OCI-LY1 (cell line): Measurements from ENCODE around the gene CACNA2D3.
"Not testable (repeated sequence)": the region's sequence is repeated elsewhere in the genome, so short reads cannot be mapped to it uniquely, and the experiment has no call there.

ENCODE experiments used
- H2AFZ ChIP-seq: fragments of 200-600 bp; sonication (generic), shearing (Covaris generic); 2 replicates; pipeline ENCODE4 v1.6.0; 2014; ENCODE audit warnings: antibody characterized with exemption, mild to moderate bottlenecking, low read length
- H3F3A ChIP-seq: fragments of 200-600 bp; sonication (generic), shearing (Covaris generic); 2 replicates; pipeline ENCODE4 v1.6.0; 2014; ENCODE audit warnings: mild to moderate bottlenecking, antibody characterized with exemption, low read length, moderate library complexity; ENCODE audit not compliant: insufficient read depth
- H3K27ac ChIP-seq: fragments of 200-600 bp; sonication (generic); 2 replicates; pipeline ENCODE4 v1.5.1; 2014; ENCODE audit warnings: low read length, mixed run types, mild to moderate bottlenecking, low read depth; ENCODE audit not compliant: poor library complexity, severe bottlenecking
- H3K27me3 ChIP-seq: fragments of 200-600 bp; sonication (generic); 2 replicates; pipeline ENCODE4 v1.6.0; 2014; ENCODE audit warnings: antibody characterized with exemption, mild to moderate bottlenecking, low read length, moderate library complexity; ENCODE audit not compliant: insufficient read depth
- H3K36me3 ChIP-seq: fragments of 200-600 bp; sonication (generic); 2 replicates; pipeline ENCODE4 v1.6.1; 2014; ENCODE audit warnings: mild to moderate bottlenecking, antibody characterized with exemption, low read length, moderate library complexity, mixed read lengths; ENCODE audit not compliant: insufficient read depth
- H3K4me1 ChIP-seq: fragments of 200-600 bp; sonication (generic); 2 replicates; pipeline ENCODE4 v1.5.1; 2014; ENCODE audit warnings: mild to moderate bottlenecking, low read length, moderate library complexity; ENCODE audit not compliant: insufficient read depth, severe bottlenecking
- H3K4me2 ChIP-seq: fragments of 200-600 bp; sonication (generic), shearing (Covaris generic); 2 replicates; pipeline ENCODE4 v1.6.1; 2014; ENCODE audit warnings: low read length
- H3K4me3 ChIP-seq: fragments of 200-600 bp; sonication (generic); 2 replicates; pipeline ENCODE4 v1.5.1; 2014; ENCODE audit warnings: low read length, low read depth, mild to moderate bottlenecking, mixed read lengths; ENCODE audit not compliant: poor library complexity, severe bottlenecking
- H3K79me2 ChIP-seq: fragments of 200-600 bp; shearing (Covaris generic); 2 replicates; pipeline ENCODE4 v1.6.1; 2016; ENCODE audit warnings: mixed run types, low read length, mixed read lengths; ENCODE audit not compliant: insufficient read depth
- H3K9ac ChIP-seq: fragments of 200-600 bp; sonication (generic), shearing (Covaris generic); 2 replicates; pipeline ENCODE4 v1.6.1; 2014; ENCODE audit warnings: mild to moderate bottlenecking, low read length, mixed read lengths
- H3K9me2 ChIP-seq: fragments of 200-600 bp; sonication (generic), shearing (Covaris generic); 2 replicates; pipeline ENCODE4 v1.6.1; 2014; ENCODE audit warnings: low read depth, mild to moderate bottlenecking, low read length, mixed read lengths
- H3K9me3 ChIP-seq: fragments of 200-600 bp; shearing (Covaris generic); 2 replicates; pipeline ENCODE4 v1.6.1; 2014; ENCODE audit warnings: low read length, mixed read lengths
- H4K20me1 ChIP-seq: fragments of 200-600 bp; sonication (generic), shearing (Covaris generic); 2 replicates; pipeline ENCODE4 v1.6.0; 2016; ENCODE audit warnings: mild to moderate bottlenecking, low read length; ENCODE audit not compliant: insufficient read depth
- CTCF ChIP-seq: fragments of 200-600 bp; sonication (generic), shearing (Covaris generic); IDR thresholded peaks from 2 replicates; pipeline ENCODE4 v1.5.1; 2017; ENCODE audit warnings: mild to moderate bottlenecking, antibody characterized with exemption, low read length, moderate library complexity, mixed read lengths
- EZH2 ChIP-seq: fragments of 200-600 bp; sonication (generic), shearing (Covaris generic); IDR thresholded peaks from 2 replicates; pipeline ENCODE4 v1.8.0; 2017; ENCODE audit warnings: borderline replicate concordance, mixed run types, mild to moderate bottlenecking, antibody characterized with exemption, low read length, moderate library complexity, mixed read lengths

The CACNA2D3 gene

GRCh38 chr3:54094926-54095325 is 27.4 kb upstream of the CACNA2D3 start:
- Histone ChIP-seq H3K4me1 (no peaks in the 10 kb centered on the region), H3K27ac (no peak overlapping the region), H2AFZ (no peak overlapping the region), H3K9me2 (no peaks in the 10 kb centered on the region), H3K9me3 (no peaks in the 10 kb centered on the region), H3K4me3 (no peak overlapping the region), H3K79me2 (no peaks in the 10 kb centered on the region), H3K4me2 (no peak overlapping the region), H3K27me3 (no peaks in the 10 kb centered on the region), H3K9ac (no peak overlapping the region), H3F3A (no peaks in the 10 kb centered on the region), H4K20me1 (no peaks in the 10 kb centered on the region), H3K36me3 (no peaks in the 10 kb centered on the region)
- no peak for TF ChIP-seq EZH2
- TF ChIP-seq CTCF = no peak

GRCh38 chr3:54099381-54099780 is 23.0 kb upstream of the CACNA2D3 start:
- H3K36me3 ChIP-seq = no peaks in the 10 kb centered on the region
- no peaks in the 10 kb centered on the region for H3K4me1 ChIP-seq
- no peaks in the 10 kb centered on the region for H3F3A ChIP-seq
- no peaks in the 10 kb centered on the region for H3K27me3 ChIP-seq
- no peak overlapping the region for H3K4me2 ChIP-seq
- no peaks in the 10 kb centered on the region for H3K9me3 ChIP-seq
- no peak overlapping the region for H3K9ac ChIP-seq
- no peak overlapping the region for H3K4me3 ChIP-seq
- no peaks in the 10 kb centered on the region for H3K79me2 ChIP-seq
- H2AFZ ChIP-seq = no peak overlapping the region
- H3K9me2 ChIP-seq = no peaks in the 10 kb centered on the region
- no peak for TF ChIP-seq CTCF
- no peak for TF ChIP-seq EZH2
- H4K20me1 ChIP-seq = no peaks in the 10 kb centered on the region
- H3K27ac ChIP-seq = no peak overlapping the region

GRCh38 chr3:54104084-54104483 is 18.3 kb upstream of the CACNA2D3 start:
- no peaks in the 10 kb centered on the region for H3K9me3 ChIP-seq
- H3K4me2 ChIP-seq = no peak overlapping the region
- H4K20me1 ChIP-seq = no peaks in the 10 kb centered on the region
- H2AFZ ChIP-seq = no peak overlapping the region
- H3K27ac ChIP-seq = no peak overlapping the region
- no peaks in the 10 kb centered on the region for H3F3A ChIP-seq
- no peak overlapping the region for H3K9ac ChIP-seq
- H3K27me3 ChIP-seq = no peaks in the 10 kb centered on the region
- no peaks in the 10 kb centered on the region for H3K4me1 ChIP-seq
- no peaks in the 10 kb centered on the region for H3K79me2 ChIP-seq
- no peaks in the 10 kb centered on the region for H3K36me3 ChIP-seq
- TF ChIP-seq CTCF (no peak), EZH2 (no peak)
- H3K4me3 ChIP-seq = no peak overlapping the region
- no peaks in the 10 kb centered on the region for H3K9me2 ChIP-seq

GRCh38 chr3:54116129-54116528 is 6.2 kb upstream of the CACNA2D3 start:
- H3K27ac ChIP-seq, H2AFZ ChIP-seq, H3F3A ChIP-seq, H3K36me3 ChIP-seq, H4K20me1 ChIP-seq, H3K9ac ChIP-seq, H3K4me1 ChIP-seq, H3K4me3 ChIP-seq, H3K9me2 ChIP-seq, H3K79me2 ChIP-seq, H3K9me3 ChIP-seq, H3K4me2 ChIP-seq, H3K27me3 ChIP-seq: not testable (repeated sequence)
